HG03159 (cell line): ENCODE measurements around the gene PTPRF.

Experiments
- ATAC-seq: cut with Tn5 transposase; IDR thresholded peaks from one replicate; pipeline ENCODE4 v1.9.1; 2021; ENCODE audit warnings: mild to moderate bottlenecking, moderate library complexity; ENCODE audit not compliant: unreplicated experiment

PTPRF gene

GRCh38 chr1:43512681-43513080, 18.0 kb upstream of the PTPRF start:
- no peak for ATAC-seq

GRCh38 chr1:43513471-43514173, 17.1 kb upstream of the PTPRF start:
- no peak for ATAC-seq

- no peak for ATAC-seq
Observed at GRCh38 chr1:43518935-43519686, 11.6 kb upstream of the PTPRF start.

GRCh38 chr1:43520100-43520778, 10.4 kb upstream of the PTPRF start:
- ATAC-seq, result no peak

GRCh38 chr1:43521078-43521477, 9.6 kb upstream of the PTPRF start:
- ATAC-seq, result no peak

GRCh38 chr1:43521756-43522155, 8.9 kb upstream of the PTPRF start:
- no peak for ATAC-seq

GRCh38 chr1:43522431-43522775, 8.3 kb upstream of the PTPRF start:
- ATAC-seq, result no peak

GRCh38 chr1:43522776-43523480, 7.8 kb upstream of the PTPRF start:
- ATAC-seq, result no peak

GRCh38 chr1:43524804-43525203, 5.9 kb upstream of the PTPRF start:
- ATAC-seq, result no peak

- no peak for ATAC-seq
Observed at GRCh38 chr1:43526002-43526401, 4.7 kb upstream of the PTPRF start.

GRCh38 chr1:43527111-43527878, 3.4 kb upstream of the PTPRF start:
- ATAC-seq, result no peak

- no peak for ATAC-seq
Observed at GRCh38 chr1:43529206-43529731, 1.4 kb upstream of the PTPRF start.

- ATAC-seq, result no peak
Observed at GRCh38 chr1:43531107-43531905, 623 bp downstream of the PTPRF start.

- ATAC-seq, result no peak
Observed at GRCh38 chr1:43531906-43532584, 1.4 kb downstream of the PTPRF start.

GRCh38 chr1:43532716-43533115, 2.0 kb downstream of the PTPRF start:
- ATAC-seq, result no peak

- ATAC-seq, result no peak
Observed at GRCh38 chr1:43533584-43533983, 2.9 kb downstream of the PTPRF start.

GRCh38 chr1:43534256-43534655, 3.6 kb downstream of the PTPRF start:
- ATAC-seq, result no peak

- no peak for ATAC-seq
Observed at GRCh38 chr1:43536196-43536863, 5.6 kb downstream of the PTPRF start.
